Measurements from ENCODE around the gene EIF3K.
A peak's percentile ranks its signal among the peaks of the same experiment; 100 is the strongest.

- peak; percentile 89 to 99 (median 94) for TF ChIP-seq CTCF (IDR thresholded peaks at IDR 0.05)
- TF ChIP-seq POLR2AphosphoS5 (IDR thresholded peaks at IDR 0.05) = no peak
- no peak for TF ChIP-seq POLR2A (IDR thresholded peaks at IDR 0.05)
Measured at GRCh38 chr19:38634757-38635482, 15.9 kb downstream of the EIF3K start.

Measured in upper lobe of left lung (tissue), 4 donors.